ENCODE measurements around the gene CCDC85B. TPM values are rescaled to one million over a fixed set of nuclear protein-coding genes. Genes with fewer than 3 reads are reported as not detected.

The CCDC85B gene
- total and polyA plus RNA-seq, 2 of the 8 experiments (the other 6 are each of a cell fraction or from before 2014, with no cell fraction given): 19.8 to 30.8 TPM

DNA sequence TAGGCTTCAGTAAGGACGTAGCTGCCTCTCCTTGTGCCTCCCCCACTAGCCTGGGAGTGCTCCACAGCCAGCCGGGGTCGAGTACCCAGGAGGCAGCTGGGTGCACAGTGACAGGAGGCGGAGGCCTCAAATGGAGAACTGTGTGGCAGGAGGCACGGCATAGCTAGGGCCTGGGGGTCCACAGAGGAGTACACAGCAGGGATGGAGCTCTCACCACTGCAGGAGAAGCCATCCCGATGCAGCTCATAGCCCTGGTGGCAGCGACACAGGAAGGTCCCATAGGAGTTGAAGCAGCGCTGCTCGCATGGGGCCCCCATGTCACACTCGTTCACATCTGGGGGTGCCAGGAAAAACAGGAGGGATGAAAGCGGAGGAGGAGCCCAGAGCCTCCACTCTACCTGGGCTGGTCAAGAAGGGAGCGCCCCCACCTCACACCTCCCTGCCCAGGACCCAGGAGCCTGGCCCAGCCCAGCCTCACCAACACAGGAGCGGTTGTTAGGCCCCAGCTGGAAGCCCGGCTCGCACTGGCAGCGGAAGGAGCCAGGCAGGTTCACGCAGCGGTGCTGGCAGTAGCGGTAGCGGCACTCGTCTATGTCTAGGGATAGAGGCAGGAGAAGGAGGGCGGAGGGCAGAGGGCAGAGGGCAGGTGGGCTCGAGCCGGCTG is 20.7 kb upstream of the CCDC85B start (continued):
- TF ChIP-seq, protein P1, sequence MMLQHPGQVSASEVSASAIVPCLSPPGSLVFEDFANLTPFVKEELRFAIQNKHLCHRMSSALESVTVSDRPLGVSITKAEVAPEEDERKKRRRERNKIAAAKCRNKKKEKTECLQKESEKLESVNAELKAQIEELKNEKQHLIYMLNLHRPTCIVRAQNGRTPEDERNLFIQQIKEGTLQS (IDR thresholded peaks at IDR 0.05; ENCODE audit: insufficient read depth, low read depth, low read length): no peak
- TF ChIP-seq CBX8 (IDR thresholded peaks at IDR 0.05; ENCODE audit: borderline replicate concordance, low read depth, low read length): no peak
- TF ChIP-seq, protein P2, sequence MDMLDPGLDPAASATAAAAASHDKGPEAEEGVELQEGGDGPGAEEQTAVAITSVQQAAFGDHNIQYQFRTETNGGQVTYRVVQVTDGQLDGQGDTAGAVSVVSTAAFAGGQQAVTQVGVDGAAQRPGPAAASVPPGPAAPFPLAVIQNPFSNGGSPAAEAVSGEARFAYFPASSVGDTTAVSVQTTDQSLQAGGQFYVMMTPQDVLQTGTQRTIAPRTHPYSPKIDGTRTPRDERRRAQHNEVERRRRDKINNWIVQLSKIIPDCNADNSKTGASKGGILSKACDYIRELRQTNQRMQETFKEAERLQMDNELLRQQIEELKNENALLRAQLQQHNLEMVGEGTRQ (IDR thresholded peaks at IDR 0.05; ENCODE audit: low read length): no peak
- no peak for TF ChIP-seq EZH2 (IDR thresholded peaks at IDR 0.05; ENCODE audit: low read depth, low read length, severe bottlenecking)
- TF ChIP-seq SAP30 (IDR thresholded peaks at IDR 0.05; ENCODE audit: insufficient read depth, insufficient replicate concordance, low read length): no peak

Measured in H1 (cell line).